ENCODE measurements around the gene SMG6.

SMG6 gene

GRCh38 chr17:2218426-2218825 is 85.2 kb downstream of the SMG6 start:
- Histone ChIP-seq H3K36me3 (peaks cover 9% of the 10 kb centered on the region; the same call in 1 of the 2 replicates), H3K27me3 (ENCODE audit: insufficient read depth, low read depth, severe bottlenecking) (no peaks in the 10 kb centered on the region), H3K4me3 (ENCODE audit: low read depth, low read length) (no peak overlapping the region), H3K27ac (no peak overlapping the region), H3K9me3 (ENCODE audit: severe bottlenecking) (no peaks in the 10 kb centered on the region)
- no peak for DNase-seq
- TF ChIP-seq CTCF (IDR thresholded peaks at IDR 0.05; ENCODE audit: low read depth, low read length): no peak

GRCh38 chr17:2215616-2216364 is 87.8 kb downstream of the SMG6 start:
- no peaks in the 10 kb centered on the region for H3K27me3 ChIP-seq (ENCODE audit: insufficient read depth, low read depth, severe bottlenecking)
- no peak for TF ChIP-seq CTCF (IDR thresholded peaks at IDR 0.05; ENCODE audit: low read depth, low read length)
- no peaks in the 10 kb centered on the region for H3K9me3 ChIP-seq (ENCODE audit: severe bottlenecking)
- no peak overlapping the region for H3K27ac ChIP-seq
- no peak for DNase-seq
- peaks cover 9% of the 10 kb centered on the region; the same call in 1 of the 2 replicates for H3K36me3 ChIP-seq
- H3K4me3 ChIP-seq (ENCODE audit: low read depth, low read length): no peak overlapping the region

- H3K9me3 ChIP-seq (ENCODE audit: severe bottlenecking): no peaks in the 10 kb centered on the region
- no peaks in the 10 kb centered on the region for H3K27me3 ChIP-seq (ENCODE audit: insufficient read depth, low read depth, severe bottlenecking)
- no peak for DNase-seq
- H3K4me3 ChIP-seq (ENCODE audit: low read depth, low read length): no peak overlapping the region
- no peak overlapping the region for H3K27ac ChIP-seq
- H3K36me3 ChIP-seq: peaks cover 8% of the 10 kb centered on the region; the same call in 1 of the 2 replicates
- TF ChIP-seq CTCF (IDR thresholded peaks at IDR 0.05; ENCODE audit: low read depth, low read length): no peak
Observed at GRCh38 chr17:2214929-2215615, 88.5 kb downstream of the SMG6 start.

- Histone ChIP-seq H3K9me3 (ENCODE audit: severe bottlenecking) (no peaks in the 10 kb centered on the region), H3K36me3 (peaks cover 4% of the 10 kb centered on the region; the same call in 1 of the 2 replicates), H3K27me3 (ENCODE audit: insufficient read depth, low read depth, severe bottlenecking) (no peaks in the 10 kb centered on the region), H3K4me3 (ENCODE audit: low read depth, low read length) (no peak overlapping the region), H3K27ac (no peak overlapping the region)
- TF ChIP-seq CTCF (IDR thresholded peaks at IDR 0.05; ENCODE audit: low read depth, low read length): no peak
- DNase-seq: no peak
Observed at GRCh38 chr17:2214047-2214928, 89.3 kb downstream of the SMG6 start.

- H3K27ac ChIP-seq: no peak overlapping the region
Observed at GRCh38 chr17:2213291-2213960, 90.2 kb downstream of the SMG6 start.

More at GRCh38 chr17:2213291-2213960, 90.2 kb downstream of the SMG6 start:
- Histone ChIP-seq H3K9me3 (ENCODE audit: severe bottlenecking) (no peaks in the 10 kb centered on the region), H3K36me3 (no peaks in the 10 kb centered on the region), H3K27me3 (ENCODE audit: insufficient read depth, low read depth, severe bottlenecking) (no peaks in the 10 kb centered on the region), H3K4me3 (ENCODE audit: low read depth, low read length) (no peak overlapping the region)
- TF ChIP-seq CTCF (IDR thresholded peaks at IDR 0.05; ENCODE audit: low read depth, low read length): no peak
- DNase-seq: no peak
